NCI-H2029 treated with DMSO at 0.1 percent for 48 hours (cell line): ENCODE data around the gene PCNT.
A peak's percentile ranks its signal among the peaks of the same experiment; 100 is the strongest.

Experiments used
- DNase-seq: peaks from one replicate; lab custom pipeline; 2025; lab: John Stamatoyannopoulos, UW

Gene PCNT, protein sequence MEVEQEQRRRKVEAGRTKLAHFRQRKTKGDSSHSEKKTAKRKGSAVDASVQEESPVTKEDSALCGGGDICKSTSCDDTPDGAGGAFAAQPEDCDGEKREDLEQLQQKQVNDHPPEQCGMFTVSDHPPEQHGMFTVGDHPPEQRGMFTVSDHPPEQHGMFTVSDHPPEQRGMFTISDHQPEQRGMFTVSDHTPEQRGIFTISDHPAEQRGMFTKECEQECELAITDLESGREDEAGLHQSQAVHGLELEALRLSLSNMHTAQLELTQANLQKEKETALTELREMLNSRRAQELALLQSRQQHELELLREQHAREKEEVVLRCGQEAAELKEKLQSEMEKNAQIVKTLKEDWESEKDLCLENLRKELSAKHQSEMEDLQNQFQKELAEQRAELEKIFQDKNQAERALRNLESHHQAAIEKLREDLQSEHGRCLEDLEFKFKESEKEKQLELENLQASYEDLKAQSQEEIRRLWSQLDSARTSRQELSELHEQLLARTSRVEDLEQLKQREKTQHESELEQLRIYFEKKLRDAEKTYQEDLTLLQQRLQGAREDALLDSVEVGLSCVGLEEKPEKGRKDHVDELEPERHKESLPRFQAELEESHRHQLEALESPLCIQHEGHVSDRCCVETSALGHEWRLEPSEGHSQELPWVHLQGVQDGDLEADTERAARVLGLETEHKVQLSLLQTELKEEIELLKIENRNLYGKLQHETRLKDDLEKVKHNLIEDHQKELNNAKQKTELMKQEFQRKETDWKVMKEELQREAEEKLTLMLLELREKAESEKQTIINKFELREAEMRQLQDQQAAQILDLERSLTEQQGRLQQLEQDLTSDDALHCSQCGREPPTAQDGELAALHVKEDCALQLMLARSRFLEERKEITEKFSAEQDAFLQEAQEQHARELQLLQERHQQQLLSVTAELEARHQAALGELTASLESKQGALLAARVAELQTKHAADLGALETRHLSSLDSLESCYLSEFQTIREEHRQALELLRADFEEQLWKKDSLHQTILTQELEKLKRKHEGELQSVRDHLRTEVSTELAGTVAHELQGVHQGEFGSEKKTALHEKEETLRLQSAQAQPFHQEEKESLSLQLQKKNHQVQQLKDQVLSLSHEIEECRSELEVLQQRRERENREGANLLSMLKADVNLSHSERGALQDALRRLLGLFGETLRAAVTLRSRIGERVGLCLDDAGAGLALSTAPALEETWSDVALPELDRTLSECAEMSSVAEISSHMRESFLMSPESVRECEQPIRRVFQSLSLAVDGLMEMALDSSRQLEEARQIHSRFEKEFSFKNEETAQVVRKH (N-terminal part only)

GRCh38 chr21:46323710-46324389, at the start of gene PCNT, which contains the start of gene C21orf58:
Gene PCNT (plus strand): TSS chr21:46324156. CDS start chr21:46324229, 73 bp downstream.
Gene C21orf58 (minus strand): TSS chr21:46323870. CDS start chr21:46322738, 1,132 bp downstream.
- DNase-seq, result peak; percentile 81

DNA sequence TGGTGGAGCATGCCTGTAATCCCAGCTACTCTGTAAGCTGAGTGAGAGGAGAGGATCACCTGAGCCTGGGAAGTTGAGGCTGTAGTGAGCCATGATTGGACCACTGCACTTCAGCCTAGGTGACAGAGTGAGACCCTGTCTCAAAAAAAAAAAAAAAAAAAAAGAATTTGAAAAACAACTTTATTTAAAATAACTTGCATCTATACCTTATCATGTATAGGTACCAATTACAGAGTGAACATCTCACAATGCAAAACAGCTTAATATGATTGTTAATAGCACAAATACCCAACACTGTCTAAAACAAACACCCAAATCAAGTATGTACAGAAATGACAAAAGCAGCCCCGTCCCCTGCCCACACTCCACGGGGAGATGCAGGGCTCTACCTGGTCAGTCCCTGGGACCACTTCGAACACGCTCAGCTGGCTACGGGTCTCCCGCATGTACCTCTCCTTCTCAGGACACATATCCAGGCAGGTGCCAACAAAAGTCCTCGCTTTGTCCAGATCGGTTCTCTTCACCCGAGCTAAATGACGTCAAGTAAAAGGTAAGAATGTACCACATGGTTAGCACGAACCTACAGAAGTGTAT, 49.1 kb upstream of the PCNT start:
- DNase-seq, result no peak

GRCh38 chr21:46284077-46284644, 39.8 kb upstream of the PCNT start:
- DNase-seq, result peak; percentile 65

DNA sequence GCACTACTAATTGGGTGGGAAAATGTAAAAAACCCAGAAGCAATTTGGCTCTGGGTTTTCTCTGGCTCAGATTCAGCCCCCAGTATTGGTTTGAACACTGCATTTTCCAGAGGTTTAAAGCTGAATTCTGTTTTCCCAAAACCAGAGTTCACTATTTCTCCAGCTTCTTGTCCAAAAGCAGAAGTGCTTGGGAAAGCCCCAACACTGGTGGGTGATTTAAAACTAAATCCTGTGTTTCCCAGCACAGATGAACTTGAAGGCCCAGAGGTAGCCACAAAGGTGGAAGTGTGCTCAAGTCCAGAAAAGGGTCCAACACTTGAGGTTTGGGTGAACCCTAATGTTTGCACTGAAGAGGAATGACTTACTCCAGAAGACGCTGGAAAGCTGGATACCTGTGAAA, 39.2 kb upstream of the PCNT start:
- no peak for DNase-seq

- DNase-seq, result no peak
These were observed 38.7 kb upstream of the PCNT start, which contains the start of gene MCM3AP for GRCh38 chr21:46285206-46285661. Gene MCM3AP (minus strand): TSS chr21:46285611. CDS start chr21:46285286, 325 bp downstream.

DNA sequence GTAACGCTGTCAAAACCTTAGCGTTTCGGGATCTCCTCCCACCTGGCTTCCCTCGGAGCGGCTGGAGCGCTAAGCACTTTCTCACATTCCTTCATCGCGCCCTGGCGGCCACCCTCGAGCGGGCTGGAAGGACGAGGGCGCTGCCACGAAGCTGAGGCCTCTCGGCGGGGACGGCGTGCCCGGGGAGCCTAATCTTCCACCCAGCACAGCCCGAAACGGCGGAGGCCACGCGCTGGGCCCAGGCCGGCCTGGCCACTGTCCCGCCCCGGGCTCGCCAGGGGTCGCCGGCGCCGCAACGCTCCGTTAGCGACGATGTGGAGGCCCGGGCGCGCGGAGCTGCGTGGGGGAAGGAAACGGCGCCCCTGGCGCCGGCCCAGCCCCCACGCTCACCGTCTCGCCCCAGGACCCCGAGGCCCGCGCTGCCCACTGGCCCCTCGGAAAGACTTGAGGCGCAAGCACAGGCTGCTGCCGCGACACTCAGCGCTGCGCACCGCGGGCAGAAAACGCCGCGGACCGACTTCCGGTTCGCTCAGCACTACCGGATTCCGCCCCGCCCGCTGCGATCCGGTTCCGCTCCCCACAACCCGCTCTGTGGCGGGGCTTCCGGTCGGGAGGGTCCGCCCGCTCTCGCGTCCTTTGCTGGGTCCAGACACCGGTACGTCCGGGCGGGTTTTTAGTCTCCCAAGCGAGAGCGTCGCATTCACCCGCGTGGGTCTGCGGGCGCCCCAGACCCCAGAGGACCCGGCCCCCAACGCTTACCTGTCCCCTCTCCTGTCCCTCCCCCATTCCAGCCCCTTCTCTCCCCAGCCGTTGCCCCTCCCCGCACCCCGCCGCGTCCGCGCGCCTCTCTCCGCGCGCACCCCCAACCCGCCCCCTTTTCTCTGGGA, 38.0 kb upstream of the PCNT start, which contains the start of gene YBEY:
Gene YBEY (plus strand): TSS at position 582 of the 887 bp plus-strand sequence. CDS start 572 bp downstream, outside the sequence.
- DNase-seq, result peak; percentile 59

- DNase-seq, result no peak
These were observed 37.3 kb upstream of the PCNT start for GRCh38 chr21:46286648-46287002.

GRCh38 chr21:46287541-46287940, 36.4 kb upstream of the PCNT start:
- no peak for DNase-seq

DNA sequence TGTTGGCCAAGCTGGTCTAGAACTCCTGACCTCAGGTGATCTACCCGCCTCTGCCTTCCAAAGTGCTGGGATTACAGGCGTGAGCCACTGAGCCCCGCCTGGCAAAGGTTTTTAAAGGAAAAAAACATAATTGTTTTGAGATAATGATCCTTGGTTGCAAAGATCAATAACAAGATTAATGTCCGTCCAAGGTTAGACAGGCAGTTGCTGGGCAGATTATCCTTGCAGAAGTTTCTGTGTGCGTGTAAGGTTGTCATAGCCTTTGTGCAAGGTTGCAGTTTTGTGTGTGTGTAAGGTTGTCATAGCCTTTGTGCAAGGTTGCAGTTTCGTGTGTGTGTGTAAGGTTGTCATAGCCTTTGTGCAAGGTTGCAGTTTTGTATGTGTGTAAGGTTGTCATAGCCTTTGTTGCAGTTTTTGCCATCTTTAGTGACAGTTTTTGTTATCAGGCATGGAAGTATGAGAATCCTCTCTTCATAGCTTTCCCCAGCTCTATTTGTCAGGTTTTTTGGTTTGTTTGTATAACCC, 34.2 kb upstream of the PCNT start:
- no peak for DNase-seq

- DNase-seq, result no peak
These were observed 32.4 kb upstream of the PCNT start for GRCh38 chr21:46291561-46291960.

GRCh38 chr21:46294647-46295176, 29.2 kb upstream of the PCNT start:
- DNase-seq, result no peak

- DNase-seq, result no peak
These were observed 28.7 kb upstream of the PCNT start for GRCh38 chr21:46295177-46295770.

DNA sequence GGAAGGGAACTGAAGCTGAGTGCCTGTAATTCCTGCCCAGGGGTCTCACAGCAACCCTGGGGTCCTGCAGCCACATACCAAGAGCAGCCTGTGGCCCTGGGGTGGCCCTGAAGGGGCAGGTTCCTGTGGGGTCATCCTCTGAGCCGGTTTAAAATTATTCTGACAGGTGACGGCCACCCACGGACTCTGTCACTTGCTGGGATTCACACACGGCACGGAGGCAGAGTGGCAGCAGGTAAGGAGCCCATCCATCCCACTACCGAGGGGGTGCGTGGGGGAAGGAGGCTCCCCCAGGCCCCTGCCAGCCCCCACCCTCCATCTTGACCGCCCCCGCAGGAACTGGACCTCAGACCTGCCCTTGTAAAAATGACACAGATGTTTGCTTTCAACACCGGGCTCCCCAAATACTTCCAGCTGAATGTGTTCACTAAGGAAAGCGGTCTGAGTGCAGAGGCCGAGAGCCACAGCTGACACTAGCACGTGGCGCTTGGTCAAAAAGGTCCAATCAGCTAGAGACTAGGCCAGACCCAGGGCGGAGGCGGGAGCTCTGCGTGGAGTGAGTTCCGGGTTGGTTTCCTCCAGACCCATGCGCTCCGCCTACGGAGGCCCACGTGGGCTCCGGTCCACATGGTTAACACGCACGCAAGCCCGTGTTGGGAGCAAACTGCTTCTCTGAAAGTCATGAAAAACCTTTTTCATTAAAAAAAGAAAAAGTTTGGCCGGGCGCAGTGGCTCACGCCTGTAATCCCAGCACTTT, 27.8 kb upstream of the PCNT start:
- peak; percentile 61 for DNase-seq

- no peak for DNase-seq
These were observed 26.4 kb upstream of the PCNT start for GRCh38 chr21:46297338-46298271.

- DNase-seq, result no peak
These were observed 24.8 kb upstream of the PCNT start for GRCh38 chr21:46299167-46299566.

DNA sequence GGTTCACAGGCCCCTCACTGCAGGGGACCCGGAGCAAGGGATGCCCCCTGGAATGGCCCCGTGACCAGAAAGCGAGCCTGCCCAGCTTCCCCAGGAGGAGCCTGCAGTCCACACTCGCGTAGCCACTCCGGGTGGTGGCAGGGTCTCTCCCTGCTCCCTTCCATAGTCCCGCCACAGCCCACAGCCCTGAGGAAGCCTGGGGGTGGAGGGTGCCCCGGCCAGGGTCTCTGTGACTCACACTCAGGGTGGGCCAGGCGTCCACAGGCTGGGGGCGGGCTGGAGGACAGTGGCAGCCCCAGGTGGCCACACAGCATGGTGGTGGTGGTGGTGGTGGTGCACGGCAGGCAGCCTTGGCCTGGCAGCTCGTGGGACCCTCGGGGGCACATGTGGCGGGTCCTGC, 22.2 kb upstream of the PCNT start:
- DNase-seq, result no peak
